Fibroblast of skin of left quadriceps (primary cell): ENCODE measurements around the gene STON2.
"Not testable (repeated sequence)": the region's sequence is repeated elsewhere in the genome, so short reads cannot be mapped to it uniquely, and the experiment has no call there.

Experiments used
- DNase-seq, 2 experiments: peaks; one replicate each; pipeline ENCODE4 v3.0.0-alpha.2; 2013; ENCODE audit warnings: low read depth in 2 of 2

Gene STON2

GRCh38 chr14:81400202-81400678, at the start of gene STON2:
TSS of gene STON2 (minus strand) at chr14:81400324. CDS start at chr14:81398382, 1,942 bp downstream.
- DNase-seq = peak in 1 of 2 experiments; percentile 36

GRCh38 chr14:81449576-81449975, 49.5 kb upstream of the STON2 start:
- no peak for DNase-seq

GRCh38 chr14:81449114-81449513, 49.0 kb upstream of the STON2 start:
- no peak for DNase-seq

- DNase-seq = no peak
These were observed 47.1 kb upstream of the STON2 start for GRCh38 chr14:81447021-81447764.

GRCh38 chr14:81446279-81447007, 46.3 kb upstream of the STON2 start:
- DNase-seq = no peak

GRCh38 chr14:81441626-81442134, 41.6 kb upstream of the STON2 start:
- no peak for DNase-seq

- DNase-seq = no peak
These were observed 39.9 kb upstream of the STON2 start for GRCh38 chr14:81440041-81440440.

GRCh38 chr14:81437244-81437643, 37.1 kb upstream of the STON2 start:
- DNase-seq = no peak

- peak; percentile 30 for DNase-seq
These were observed 36.4 kb upstream of the STON2 start for GRCh38 chr14:81436296-81437138.

GRCh38 chr14:81435391-81436295, 35.5 kb upstream of the STON2 start:
- no peak for DNase-seq

- no peak for DNase-seq
These were observed 34.9 kb upstream of the STON2 start for GRCh38 chr14:81435048-81435390.

- DNase-seq = no peak
These were observed 34.1 kb upstream of the STON2 start for GRCh38 chr14:81434230-81434629.

GRCh38 chr14:81433378-81433777, 33.3 kb upstream of the STON2 start:
- DNase-seq = no peak

- DNase-seq = no peak
These were observed 32.1 kb upstream of the STON2 start for GRCh38 chr14:81432219-81432661.

GRCh38 chr14:81430235-81430634, 30.1 kb upstream of the STON2 start:
- DNase-seq = no peak

GRCh38 chr14:81429749-81430148, 29.6 kb upstream of the STON2 start:
- not testable (repeated sequence) for DNase-seq

- no peak for DNase-seq
These were observed 28.9 kb upstream of the STON2 start for GRCh38 chr14:81429028-81429427.

GRCh38 chr14:81427348-81428058, 27.4 kb upstream of the STON2 start:
- DNase-seq = no peak

- no peak for DNase-seq
These were observed 23.4 kb upstream of the STON2 start for GRCh38 chr14:81423504-81423903.
